NCI-H345 treated with DMSO at 0.1 percent for 48 hours (cell line): ENCODE measurements around the gene ZNF644.
A peak's percentile ranks its signal among the peaks of the same experiment; 100 is the strongest.

ENCODE experiments used
- DNase-seq: peaks from one replicate; lab custom pipeline; 2025; ENCODE audit not compliant: unreplicated experiment; lab: John Stamatoyannopoulos, UW

Gene ZNF644

GRCh38 chr1:90989302-90989701 is 32.5 kb downstream of the ZNF644 start:
- DNase-seq: no peak

GRCh38 chr1:90987841-90988240 is 34.0 kb downstream of the ZNF644 start:
- no peak for DNase-seq

GRCh38 chr1:90986953-90987352 is 34.9 kb downstream of the ZNF644 start:
- DNase-seq: no peak

- no peak for DNase-seq
These were observed 44.3 kb downstream of the ZNF644 start for GRCh38 chr1:90977522-90977921.

GRCh38 chr1:90973897-90974798 is 47.7 kb downstream of the ZNF644 start:
- no peak for DNase-seq

GRCh38 chr1:90970208-90970607 is 51.6 kb downstream of the ZNF644 start:
- no peak for DNase-seq

GRCh38 chr1:90969241-90969640 is 52.6 kb downstream of the ZNF644 start:
- DNase-seq: no peak

- DNase-seq: peak; percentile 18
These were observed 57.3 kb downstream of the ZNF644 start for GRCh38 chr1:90964444-90965035.

GRCh38 chr1:90963651-90964050 is 58.2 kb downstream of the ZNF644 start:
- no peak for DNase-seq

GRCh38 chr1:90963236-90963635 is 58.6 kb downstream of the ZNF644 start:
- no peak for DNase-seq

- DNase-seq: no peak
These were observed 62.3 kb downstream of the ZNF644 start for GRCh38 chr1:90959352-90960206.

- no peak for DNase-seq
These were observed 64.3 kb downstream of the ZNF644 start for GRCh38 chr1:90957497-90957896.

- no peak for DNase-seq
These were observed 66.1 kb downstream of the ZNF644 start for GRCh38 chr1:90955769-90956168.

- DNase-seq: no peak
These were observed 68.9 kb downstream of the ZNF644 start for GRCh38 chr1:90952906-90953305.

- DNase-seq: no peak
These were observed 70.8 kb downstream of the ZNF644 start for GRCh38 chr1:90951009-90951408.

- DNase-seq: no peak
These were observed 73.5 kb downstream of the ZNF644 start for GRCh38 chr1:90948301-90948700.

GRCh38 chr1:90946630-90947029 is 75.2 kb downstream of the ZNF644 start:
- no peak for DNase-seq

GRCh38 chr1:90945287-90945686 is 76.5 kb downstream of the ZNF644 start:
- no peak for DNase-seq

- no peak for DNase-seq
These were observed 77.9 kb downstream of the ZNF644 start for GRCh38 chr1:90943966-90944365.

- no peak for DNase-seq
These were observed 81.1 kb downstream of the ZNF644 start for GRCh38 chr1:90940746-90941145.

GRCh38 chr1:90936731-90937130 is 85.1 kb downstream of the ZNF644 start:
- no peak for DNase-seq

- DNase-seq: no peak
These were observed 85.8 kb downstream of the ZNF644 start for GRCh38 chr1:90936061-90936460.
